HG03025 (cell line): Measurements from ENCODE around the gene SLC1A7.

ENCODE experiments used
- ATAC-seq: cut with Tn5 transposase; IDR thresholded peaks from one replicate; pipeline ENCODE4 v1.9.1; 2021; ENCODE audit warnings: mild to moderate bottlenecking, moderate library complexity; ENCODE audit not compliant: unreplicated experiment, low FRiP score

The SLC1A7 gene

GRCh38 chr1:53134961-53135734, 7.3 kb downstream of the SLC1A7 start:
- no peak for ATAC-seq

- no peak for ATAC-seq
These were observed 8.4 kb downstream of the SLC1A7 start for GRCh38 chr1:53134042-53134485.

GRCh38 chr1:53133261-53134041, 9.0 kb downstream of the SLC1A7 start:
- no peak for ATAC-seq

GRCh38 chr1:53132176-53132575, 10.3 kb downstream of the SLC1A7 start:
- ATAC-seq: no peak

- no peak for ATAC-seq
These were observed 10.9 kb downstream of the SLC1A7 start for GRCh38 chr1:53131590-53131938.

GRCh38 chr1:53130878-53131589, 11.4 kb downstream of the SLC1A7 start:
- ATAC-seq: no peak

GRCh38 chr1:53130598-53130877, 11.9 kb downstream of the SLC1A7 start:
- no peak for ATAC-seq

- no peak for ATAC-seq
These were observed 12.4 kb downstream of the SLC1A7 start for GRCh38 chr1:53129891-53130597.

GRCh38 chr1:53128401-53128800, 14.0 kb downstream of the SLC1A7 start:
- ATAC-seq: no peak

- no peak for ATAC-seq
These were observed 14.9 kb downstream of the SLC1A7 start for GRCh38 chr1:53127546-53127945.

- no peak for ATAC-seq
These were observed 15.9 kb downstream of the SLC1A7 start for GRCh38 chr1:53126495-53126894.

GRCh38 chr1:53125623-53126360, 16.6 kb downstream of the SLC1A7 start:
- no peak for ATAC-seq

GRCh38 chr1:53125122-53125521, 17.3 kb downstream of the SLC1A7 start:
- ATAC-seq: no peak

- ATAC-seq: no peak
These were observed 18.8 kb downstream of the SLC1A7 start for GRCh38 chr1:53123453-53124140.

GRCh38 chr1:53122961-53123413, 19.5 kb downstream of the SLC1A7 start:
- no peak for ATAC-seq

GRCh38 chr1:53122201-53122885, 20.1 kb downstream of the SLC1A7 start:
- no peak for ATAC-seq

- ATAC-seq: no peak
These were observed 20.9 kb downstream of the SLC1A7 start for GRCh38 chr1:53121319-53122172.

- ATAC-seq: no peak
These were observed 21.8 kb downstream of the SLC1A7 start for GRCh38 chr1:53120659-53121058.
